Measurements from ENCODE around the gene RHPN2. TPM values are rescaled to one million over a fixed set of nuclear protein-coding genes. Genes with fewer than 3 reads are reported as not detected.
"Not testable (repeated sequence)": the region's sequence is repeated elsewhere in the genome, so short reads cannot be mapped to it uniquely, and the experiment has no call there.

The RHPN2 gene
- total RNA-seq, 2 donors from 2014 or later: 40.0 to 78.3 TPM

DNA sequence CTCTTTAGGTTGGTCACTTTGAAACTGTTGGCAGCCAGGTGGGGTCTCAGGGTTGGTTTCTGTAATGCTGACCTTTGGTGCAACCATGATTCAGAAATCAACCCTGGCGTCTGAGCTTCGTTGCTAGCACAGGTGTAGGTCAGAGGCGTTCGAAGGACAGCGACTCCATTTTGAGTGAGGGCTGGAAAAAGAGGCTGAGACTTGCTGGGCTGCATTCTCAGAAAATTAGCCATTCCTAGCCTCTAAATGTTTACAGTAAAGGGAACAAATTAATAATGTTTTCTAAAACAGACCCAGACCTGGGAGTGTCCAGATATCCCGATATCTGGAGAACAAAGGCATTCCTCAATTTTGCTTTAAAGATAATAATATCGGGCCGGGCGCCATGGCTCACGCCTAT lies 29.2 kb downstream of the RHPN2 start:
- intact Hi-C loops (cut with DNase I): no loop called here
- no peaks in the 10 kb centered on the region for H3K9me3 ChIP-seq

DNA sequence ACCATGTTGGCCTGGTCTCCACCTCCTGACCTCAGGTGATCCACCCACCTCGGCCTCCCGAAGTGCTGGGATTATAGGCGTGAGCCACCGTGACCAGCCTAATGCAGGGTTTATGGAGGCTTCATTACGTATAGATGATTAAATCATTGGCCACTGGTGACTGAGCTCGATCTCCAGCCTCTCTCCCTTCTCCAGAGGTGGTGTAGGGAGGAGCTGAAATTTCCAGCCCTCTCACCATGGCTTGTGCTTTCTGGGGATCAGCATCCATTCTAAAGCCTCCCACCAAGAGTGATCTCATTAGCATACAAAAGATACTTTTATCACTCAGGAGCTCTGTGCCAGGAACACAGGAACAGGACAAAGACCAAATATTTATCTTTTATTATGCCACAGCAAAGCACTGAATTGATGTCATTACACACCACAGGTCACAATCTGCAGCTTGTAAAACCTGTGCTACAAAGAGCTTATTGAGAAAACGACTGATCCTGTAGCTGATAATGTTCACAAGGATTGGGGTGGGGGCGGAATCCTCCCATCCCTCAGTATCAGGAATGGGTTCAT lies 32.4 kb downstream of the RHPN2 start:
- no peaks in the 10 kb centered on the region for H3K36me3 ChIP-seq
- H3K4me3 ChIP-seq: no peak overlapping the region
- intact Hi-C loops (cut with DNase I): no loop called here
- H3K9me3 ChIP-seq: no peaks in the 10 kb centered on the region
- TF ChIP-seq, protein P1, sequence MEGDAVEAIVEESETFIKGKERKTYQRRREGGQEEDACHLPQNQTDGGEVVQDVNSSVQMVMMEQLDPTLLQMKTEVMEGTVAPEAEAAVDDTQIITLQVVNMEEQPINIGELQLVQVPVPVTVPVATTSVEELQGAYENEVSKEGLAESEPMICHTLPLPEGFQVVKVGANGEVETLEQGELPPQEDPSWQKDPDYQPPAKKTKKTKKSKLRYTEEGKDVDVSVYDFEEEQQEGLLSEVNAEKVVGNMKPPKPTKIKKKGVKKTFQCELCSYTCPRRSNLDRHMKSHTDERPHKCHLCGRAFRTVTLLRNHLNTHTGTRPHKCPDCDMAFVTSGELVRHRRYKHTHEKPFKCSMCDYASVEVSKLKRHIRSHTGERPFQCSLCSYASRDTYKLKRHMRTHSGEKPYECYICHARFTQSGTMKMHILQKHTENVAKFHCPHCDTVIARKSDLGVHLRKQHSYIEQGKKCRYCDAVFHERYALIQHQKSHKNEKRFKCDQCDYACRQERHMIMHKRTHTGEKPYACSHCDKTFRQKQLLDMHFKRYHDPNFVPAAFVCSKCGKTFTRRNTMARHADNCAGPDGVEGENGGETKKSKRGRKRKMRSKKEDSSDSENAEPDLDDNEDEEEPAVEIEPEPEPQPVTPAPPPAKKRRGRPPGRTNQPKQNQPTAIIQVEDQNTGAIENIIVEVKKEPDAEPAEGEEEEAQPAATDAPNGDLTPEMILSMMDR (IDR thresholded peaks at IDR 0.05): no peak
- peak overlapping the region in 1 of 2 donors; percentile 56 for H3K9ac ChIP-seq (ENCODE audit: low read depth in 2 of 2, low read length in 2 of 2)
- DNase-seq: peak; percentile 75
- no peaks in the 10 kb centered on the region for H3K27me3 ChIP-seq
- H3K4me1 ChIP-seq: no peaks in the 10 kb centered on the region
- H3K27ac ChIP-seq: peak overlapping the region; percentile 68

More for the DNA sequence above, 29.2 kb downstream of the RHPN2 start:
- TF ChIP-seq, protein P1 (IDR thresholded peaks at IDR 0.05): no peak
- H3K27me3 ChIP-seq: no peaks in the 10 kb centered on the region
- no peak for DNase-seq
- H3K27ac ChIP-seq: no peak overlapping the region
- no peak overlapping the region for H3K4me3 ChIP-seq
- no peaks in the 10 kb centered on the region for H3K36me3 ChIP-seq
- H3K9ac ChIP-seq (ENCODE audit: low read depth in 2 of 2, low read length in 2 of 2): no peak overlapping the region
- H3K4me1 ChIP-seq: no peaks in the 10 kb centered on the region

DNA sequence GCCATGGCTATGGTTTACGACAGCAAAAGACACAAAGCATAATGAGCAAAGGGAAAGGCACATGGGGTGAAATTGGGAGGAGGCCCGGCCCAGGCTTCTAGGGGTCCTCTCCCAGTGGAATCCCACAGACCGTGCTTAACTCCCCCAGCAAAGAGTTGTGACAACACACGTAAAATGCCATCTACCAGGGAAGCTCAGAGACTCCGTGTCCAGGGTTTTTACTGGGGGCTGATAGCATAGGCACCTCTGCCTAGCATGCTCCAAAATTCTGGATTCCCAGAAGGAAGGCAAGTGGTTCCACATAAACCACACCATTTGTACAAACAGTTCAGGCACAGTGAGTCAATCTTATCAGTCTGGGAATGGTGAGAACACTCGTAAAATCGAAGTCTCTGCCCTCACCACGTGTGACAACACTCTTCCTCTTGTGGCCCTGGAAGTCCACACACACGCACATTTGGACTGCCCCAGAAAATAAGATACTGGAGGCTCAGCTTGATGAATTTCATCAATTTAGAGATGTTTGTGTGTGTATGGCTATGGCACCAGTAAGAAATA lies 34.9 kb downstream of the RHPN2 start:
- Histone ChIP-seq H3K9ac (ENCODE audit: low read depth in 2 of 2, low read length in 2 of 2) (no peak overlapping the region), H3K9me3 (no peaks in the 10 kb centered on the region), H3K27ac (no peak overlapping the region), H3K27me3 (no peaks in the 10 kb centered on the region), H3K4me1 (no peaks in the 10 kb centered on the region), H3K36me3 (no peaks in the 10 kb centered on the region), H3K4me3 (no peak overlapping the region)
- intact Hi-C loops (cut with DNase I): no loop called here
- DNase-seq: no peak
- TF ChIP-seq, protein P1 (IDR thresholded peaks at IDR 0.05): no peak

DNA sequence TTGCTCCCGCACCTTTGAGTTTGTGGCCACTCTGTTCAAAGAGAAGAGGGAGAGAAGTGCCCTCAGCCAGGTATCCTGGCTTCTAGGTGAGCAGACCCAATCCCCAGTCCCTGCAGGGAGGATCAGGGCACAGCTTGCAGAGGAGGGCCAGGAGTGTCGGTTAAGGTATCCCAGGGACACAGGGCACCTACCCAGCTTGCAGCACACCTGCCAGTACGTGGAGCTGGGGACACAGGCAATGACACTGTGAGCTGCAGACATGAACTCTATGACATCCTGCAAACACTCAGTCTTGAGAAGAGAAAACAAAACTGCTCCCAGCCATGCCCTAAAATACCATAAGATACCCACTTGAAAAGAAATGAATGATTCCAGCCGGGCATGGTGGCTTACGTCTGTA lies 38.1 kb downstream of the RHPN2 start:
- H3K27ac ChIP-seq; H3K9me3 ChIP-seq; H3K9ac ChIP-seq (ENCODE audit: low read depth in 2 of 2, low read length in 2 of 2); intact Hi-C loops (cut with DNase I); DNase-seq; H3K4me3 ChIP-seq; H3K4me1 ChIP-seq; H3K27me3 ChIP-seq; H3K36me3 ChIP-seq: not testable (repeated sequence)

DNA sequence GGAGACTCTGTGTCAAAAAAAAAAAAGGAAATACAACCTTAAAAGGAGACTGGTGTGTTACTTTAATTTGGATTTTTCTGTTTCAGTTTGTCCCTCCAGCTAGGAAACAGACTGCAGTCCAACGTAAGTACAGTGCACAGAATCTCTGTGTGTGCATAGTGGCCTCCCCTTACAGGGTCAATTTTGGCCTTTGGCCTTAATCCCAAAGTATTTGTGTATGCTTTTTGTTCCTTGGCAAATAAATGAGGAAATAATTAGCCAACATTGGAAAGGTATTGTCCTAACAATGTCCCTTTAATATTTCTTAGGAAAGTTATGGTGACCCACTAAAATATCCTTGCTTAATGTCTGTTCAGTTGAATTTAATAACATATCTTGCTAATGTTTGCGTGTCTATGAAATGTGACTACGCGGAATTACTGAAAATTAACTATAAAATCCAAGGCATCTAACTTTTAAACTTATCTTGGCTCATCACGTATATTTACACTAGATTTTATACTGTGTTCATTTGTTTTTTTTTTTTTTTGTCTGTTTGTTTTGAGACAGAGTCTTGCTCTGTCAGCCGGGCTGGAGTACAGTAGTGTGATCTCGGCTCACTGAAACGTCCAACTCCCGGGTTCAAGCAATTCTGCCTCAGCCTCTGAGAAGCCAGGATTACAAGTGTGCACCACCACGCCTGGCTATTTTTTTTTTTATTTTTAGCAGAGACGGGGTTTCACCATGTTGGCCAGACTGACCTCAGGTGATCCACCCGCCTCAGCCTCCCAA lies 39.0 kb downstream of the RHPN2 start:
- DNase-seq; intact Hi-C loops (cut with DNase I); H3K27ac ChIP-seq; H3K9me3 ChIP-seq; H3K27me3 ChIP-seq; H3K36me3 ChIP-seq; H3K4me3 ChIP-seq; H3K4me1 ChIP-seq; H3K9ac ChIP-seq (ENCODE audit: low read depth in 2 of 2, low read length in 2 of 2): not testable (repeated sequence)

DNA sequence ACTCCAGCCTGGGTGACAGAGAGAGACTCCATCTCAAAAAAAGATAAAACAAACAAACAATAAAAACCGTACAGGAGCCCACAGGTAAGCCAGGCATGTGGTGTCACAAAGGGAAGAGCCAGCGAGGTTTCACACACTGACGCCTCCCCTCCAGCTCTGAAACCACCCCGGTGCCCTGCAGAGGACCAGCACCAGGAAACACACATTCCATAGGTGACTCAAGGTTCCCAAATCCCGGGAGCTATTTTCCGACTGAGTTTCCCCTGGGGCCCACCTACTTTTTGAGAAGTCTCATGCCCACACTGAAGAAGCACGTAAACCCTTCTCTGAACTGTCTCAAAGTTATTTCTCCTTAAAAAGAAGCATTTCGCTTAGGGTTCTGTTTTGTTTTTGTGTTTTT lies 40.3 kb downstream of the RHPN2 start:
- Histone ChIP-seq H3K4me3 (no peak overlapping the region), H3K36me3 (no peaks in the 10 kb centered on the region), H3K4me1 (no peaks in the 10 kb centered on the region), H3K27me3 (no peaks in the 10 kb centered on the region), H3K9ac (ENCODE audit: low read depth in 2 of 2, low read length in 2 of 2) (no peak overlapping the region), H3K9me3 (no peaks in the 10 kb centered on the region), H3K27ac (no peak overlapping the region)
- TF ChIP-seq, protein P1 (IDR thresholded peaks at IDR 0.05): no peak
- no peak for DNase-seq
- intact Hi-C loops (cut with DNase I): no loop called here
